HG03060 (cell line): Measurements from ENCODE around the gene ZNF462.

Experiments
- ATAC-seq: cut with Tn5 transposase; IDR thresholded peaks from one replicate; pipeline ENCODE4 v1.9.1; 2021; ENCODE audit warnings: low read depth, moderate number of reproducible peaks; ENCODE audit not compliant: unreplicated experiment

ZNF462 gene

DNA sequence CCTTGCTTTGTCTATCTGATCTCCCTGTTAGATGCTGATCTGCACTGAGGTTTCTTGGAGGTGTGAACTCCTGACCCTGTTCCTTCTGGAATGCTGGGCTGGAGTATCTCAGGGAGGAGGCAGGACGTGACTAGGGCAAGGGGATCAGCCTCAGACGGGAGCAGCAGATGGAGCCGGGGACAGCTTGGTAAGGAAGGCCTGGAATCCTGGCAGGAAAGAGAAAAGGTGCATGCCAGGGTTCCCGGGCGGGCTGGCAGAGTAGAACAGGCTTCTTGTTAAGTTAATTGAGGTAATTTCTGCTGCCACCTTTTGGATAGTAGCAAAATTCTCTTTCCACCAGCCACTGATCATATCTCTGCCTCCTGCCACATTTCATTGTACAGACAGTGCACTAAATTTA, 180.9 kb downstream of the ZNF462 start:
- ATAC-seq, result no peak

DNA sequence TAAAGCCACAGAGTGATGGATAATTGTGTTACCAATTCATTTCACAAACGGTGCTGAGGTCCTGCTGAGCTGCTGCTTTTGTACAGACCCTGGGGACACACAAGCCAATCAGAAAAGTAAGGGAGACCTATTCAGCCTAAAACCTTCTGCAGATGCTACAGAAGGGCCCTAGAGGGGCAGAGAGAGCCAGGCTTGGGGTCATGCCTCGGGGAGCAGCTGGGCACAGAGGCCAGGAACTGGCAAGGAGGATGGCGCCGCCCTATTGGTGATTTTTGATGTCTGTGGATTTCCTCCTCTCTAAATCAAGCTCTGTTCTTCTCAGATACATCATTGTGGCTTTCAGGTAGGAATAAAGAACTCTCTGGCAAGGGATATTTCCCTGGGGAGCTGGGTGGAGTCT, 181.9 kb downstream of the ZNF462 start:
- ATAC-seq, result no peak

DNA sequence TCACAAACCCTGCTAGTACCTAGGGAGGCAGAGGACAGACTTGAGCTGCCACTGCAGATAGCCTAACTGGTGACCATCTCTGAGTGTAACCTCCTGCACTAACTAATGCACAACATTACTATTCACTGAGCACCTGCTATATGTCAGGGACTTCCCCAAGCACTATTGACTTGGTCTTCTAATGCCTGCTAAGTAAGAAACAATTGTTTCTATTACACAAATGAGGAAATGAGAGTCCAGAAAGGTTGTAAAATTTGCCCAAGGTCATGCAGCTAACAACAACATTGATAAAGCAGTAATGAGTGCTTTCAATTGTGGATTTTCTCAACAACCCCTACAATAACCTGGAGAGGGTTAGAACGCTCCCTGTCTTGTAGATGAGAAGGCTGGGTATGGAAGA, 183.7 kb downstream of the ZNF462 start:
- ATAC-seq, result peak; percentile 89

DNA sequence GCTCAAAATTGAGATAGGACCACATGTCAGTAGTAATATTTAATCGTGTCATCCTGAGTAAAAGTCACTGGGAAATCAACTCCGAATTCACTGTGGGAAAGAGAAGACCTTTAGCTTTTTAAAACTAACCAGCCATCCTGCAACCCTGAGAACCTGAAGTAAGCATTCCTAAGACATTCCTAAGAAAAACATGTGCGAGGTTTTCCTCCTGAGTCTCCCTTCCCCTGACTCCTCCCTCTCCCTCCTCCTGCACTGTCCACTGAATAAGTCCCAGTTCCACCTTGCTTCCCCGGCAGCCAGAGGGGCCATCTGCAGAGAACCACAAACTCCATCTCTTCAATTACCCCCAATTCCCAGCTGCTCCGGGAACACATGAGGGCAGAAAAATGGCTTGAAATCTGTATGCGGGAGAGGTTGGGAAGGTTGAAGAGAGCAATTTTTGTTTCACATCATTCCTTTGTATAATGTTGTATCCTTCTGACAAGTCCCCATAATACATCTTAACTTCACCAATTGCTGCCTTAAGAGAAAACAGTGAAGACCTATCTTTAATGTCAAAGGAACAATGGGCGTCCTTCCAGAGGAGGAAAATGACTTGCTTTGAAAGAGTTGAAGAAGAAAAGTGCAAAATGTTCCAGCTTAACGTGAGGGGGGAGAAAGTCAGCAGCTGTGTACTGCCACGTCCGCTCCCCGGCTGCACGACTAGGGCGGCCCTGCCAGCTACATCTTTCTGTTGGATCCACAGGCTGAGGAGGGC, 186.3 kb downstream of the ZNF462 start:
- no peak for ATAC-seq

DNA sequence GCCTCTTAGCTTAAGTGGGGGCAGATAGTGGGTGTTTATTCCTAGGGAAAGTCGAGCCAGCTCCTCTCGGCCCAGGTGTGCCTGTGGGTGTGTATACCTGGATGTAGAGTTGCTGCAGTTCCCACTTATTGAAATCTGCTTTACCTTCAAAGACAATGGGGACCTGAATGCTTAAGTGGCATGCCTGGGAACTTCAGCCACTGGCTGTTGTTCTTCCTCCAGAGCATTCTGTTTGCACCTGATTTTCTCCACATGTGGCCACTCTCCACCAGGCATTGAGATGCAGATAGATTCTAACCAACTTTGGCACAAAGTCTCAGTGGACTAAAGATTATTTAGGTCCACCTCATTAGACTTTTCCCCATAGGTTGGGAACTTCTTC, 186.8 kb downstream of the ZNF462 start:
- no peak for ATAC-seq

DNA sequence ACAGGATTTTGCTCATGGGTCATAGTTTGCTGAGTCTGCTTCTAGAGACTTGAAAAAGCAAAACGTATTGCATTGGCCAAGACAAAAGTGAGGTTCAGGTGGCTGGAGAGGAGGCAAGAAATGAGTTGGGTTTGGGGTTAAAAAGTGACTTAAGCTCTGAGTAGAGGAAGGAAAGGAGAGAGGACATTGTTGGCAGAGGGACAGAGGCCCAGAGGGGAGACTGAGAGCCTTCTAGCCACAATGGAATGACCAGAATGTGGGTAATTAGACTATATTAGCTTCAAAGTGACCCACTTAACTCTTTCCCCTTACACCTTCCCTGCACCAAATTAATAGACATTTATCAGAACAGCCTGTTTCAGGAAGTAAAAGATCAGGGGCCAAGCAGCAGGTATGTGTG, 188.4 kb downstream of the ZNF462 start:
- no peak for ATAC-seq

DNA sequence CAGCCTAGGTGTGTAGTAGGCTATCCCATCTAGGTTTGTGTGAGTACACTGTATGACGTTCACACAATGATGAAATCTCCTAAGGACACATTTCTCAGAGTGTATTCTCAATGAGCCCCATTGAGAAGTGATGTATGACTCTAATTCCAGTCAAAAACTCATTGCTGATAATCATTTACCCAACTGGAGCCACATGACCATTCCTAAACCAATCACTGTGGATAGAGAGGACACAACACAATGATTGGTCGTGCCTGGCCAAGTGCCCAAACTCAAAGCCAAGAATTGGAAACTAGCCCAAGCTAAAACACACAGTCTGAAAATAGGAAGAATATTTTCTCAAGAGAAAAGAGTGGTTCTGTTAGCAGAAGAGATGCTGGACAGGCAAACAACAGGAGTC, 191.2 kb downstream of the ZNF462 start:
- ATAC-seq, result no peak

DNA sequence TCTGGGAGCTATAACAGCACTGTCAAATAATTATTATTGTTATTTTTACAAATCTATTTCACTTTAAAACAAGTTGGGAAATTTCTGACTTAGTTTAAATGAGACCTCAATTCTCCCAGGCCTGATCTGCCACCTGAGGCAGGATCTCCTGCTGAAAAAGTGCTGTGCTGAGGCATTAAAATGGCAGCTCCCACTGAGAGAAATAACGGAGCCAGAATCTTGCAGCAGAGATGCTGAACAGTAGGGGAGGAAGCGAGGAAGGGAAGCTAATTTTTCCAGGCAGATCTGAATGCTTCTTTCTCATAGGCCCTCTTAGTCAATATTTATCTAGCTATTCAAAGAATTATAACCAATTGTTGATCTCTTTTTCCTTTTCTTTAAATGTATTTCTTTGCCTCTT, 196.3 kb downstream of the ZNF462 start:
- no peak for ATAC-seq

DNA sequence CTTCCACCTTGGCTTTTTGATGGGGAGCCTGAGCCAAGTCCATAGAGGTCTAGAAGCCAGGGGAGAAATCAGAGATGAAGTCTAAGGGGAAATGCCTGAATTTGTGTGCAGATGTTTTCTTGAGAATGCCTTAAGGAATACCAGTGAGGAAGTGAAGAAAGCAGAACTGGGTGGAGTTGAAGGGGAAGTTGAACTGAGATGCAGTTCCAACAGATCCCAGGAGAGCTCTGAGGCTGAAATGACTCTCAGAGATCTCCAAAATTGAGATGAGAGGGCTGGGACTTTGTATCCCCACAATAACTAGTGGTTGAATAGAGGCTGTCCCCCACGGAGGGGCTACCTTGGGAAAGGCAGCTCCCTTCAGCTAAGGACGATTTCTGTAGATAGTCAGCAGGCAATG, 197.1 kb downstream of the ZNF462 start:
- no peak for ATAC-seq
